D721Med (cell line): ENCODE measurements around the gene EDEM1.
A peak's percentile ranks its signal among the peaks of the same experiment; 100 is the strongest.

Experiments used
- DNase-seq: peaks from one replicate; pipeline ENCODE4 v3.0.0; 2011; ENCODE audit warnings: low spot score; ENCODE audit not compliant: insufficient read length
- FAIRE-seq: peaks from 2 replicates; lab custom pipeline; 2011; peaks lifted over from hg19 to GRCh38; lab: Jason Lieb, UNC
- CTCF ChIP-seq: IDR thresholded peaks from 2 replicates; pipeline ENCODE4 v1.5.1; 2012; ENCODE audit warnings: mild to moderate bottlenecking, control low read depth; ENCODE audit not compliant: insufficient read depth; ENCODE audit errors: missing control alignments

The EDEM1 gene

GRCh38 chr3:5258526-5258925 lies 71.0 kb downstream of the EDEM1 start:
- TF ChIP-seq CTCF: no peak
- DNase-seq (no peak), FAIRE-seq (no peak)

DNA sequence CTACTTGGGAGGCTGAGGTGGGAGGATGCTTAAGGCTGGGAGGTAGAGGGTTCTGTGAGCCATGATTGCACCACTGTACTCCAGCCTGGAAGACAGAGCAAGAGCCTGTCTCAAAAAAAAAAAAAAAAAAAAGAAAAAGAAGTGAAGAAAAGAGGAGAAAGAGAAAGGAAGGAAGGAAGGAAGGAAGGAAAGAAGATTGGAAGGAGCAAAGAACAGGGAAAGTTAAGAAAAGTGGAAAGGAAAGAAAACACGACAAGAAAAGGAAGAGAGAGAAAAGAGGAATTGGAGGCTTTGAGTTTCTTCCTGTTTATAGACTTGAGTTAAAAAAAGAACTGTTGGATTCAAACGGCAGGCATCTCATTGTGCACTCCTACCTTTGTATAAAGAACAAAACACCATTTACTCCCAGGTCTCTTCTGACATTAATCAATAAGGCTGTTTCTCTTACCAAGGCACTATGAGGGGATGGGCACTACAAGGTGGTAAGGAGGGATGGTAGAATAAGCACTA lies 73.5 kb downstream of the EDEM1 start:
- DNase-seq (no peak), FAIRE-seq (no peak)
- TF ChIP-seq CTCF: no peak

GRCh38 chr3:5262507-5262906 lies 75.0 kb downstream of the EDEM1 start:
- DNase-seq (no peak), FAIRE-seq (no peak)
- no peak for TF ChIP-seq CTCF

DNA sequence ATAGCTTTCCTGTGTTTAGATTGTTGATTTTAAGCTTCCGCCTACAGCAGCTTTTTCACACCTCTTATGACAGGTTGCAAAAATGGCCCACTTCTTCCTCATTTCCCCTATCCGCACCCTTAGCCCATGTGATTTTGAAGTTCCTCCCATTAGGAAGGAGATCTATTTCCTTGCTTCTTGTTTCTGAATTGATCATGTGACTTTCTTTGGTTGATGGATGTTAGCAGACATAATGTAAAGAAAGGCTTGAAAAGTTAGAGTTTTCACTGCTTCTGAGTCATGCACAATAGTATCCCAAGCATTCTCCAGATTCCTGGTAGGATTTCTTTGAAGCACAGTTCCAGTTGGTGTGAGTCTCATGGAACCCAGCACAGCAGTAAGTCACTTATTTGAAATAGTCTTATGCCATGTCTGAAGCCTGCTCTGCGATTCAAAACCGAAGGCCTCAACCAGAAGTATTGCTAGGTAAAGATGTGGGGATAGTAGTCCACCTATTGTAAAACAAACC lies 76.6 kb downstream of the EDEM1 start:
- no peak for DNase-seq
- FAIRE-seq: no peak
- no peak for TF ChIP-seq CTCF

- no peak for TF ChIP-seq CTCF
- FAIRE-seq (no peak), DNase-seq (no peak)
Measured at GRCh38 chr3:5264896-5265770, 77.6 kb downstream of the EDEM1 start.

GRCh38 chr3:5267252-5267651 lies 79.7 kb downstream of the EDEM1 start:
- DNase-seq: no peak
- FAIRE-seq: no peak
- TF ChIP-seq CTCF: no peak

GRCh38 chr3:5267889-5268288 lies 80.4 kb downstream of the EDEM1 start:
- FAIRE-seq (peak; percentile 78), DNase-seq (no peak)
- no peak for TF ChIP-seq CTCF
